HEK293 (cell line): ENCODE measurements around the gene CA11.

Source experiments
- ZBTB11 ChIP-seq: fragments of 450-650 bp; formaldehyde crosslinking; conservative IDR thresholded peaks from 2 replicates; pipeline ENCODE4 v1.5.1; 2016; ENCODE audit warnings: low read depth, missing biosample characterization, missing genetic modification characterization
- TF ChIP-seq, protein P1 (sequence below): fragments of 450-650 bp; formaldehyde crosslinking; IDR thresholded peaks from 2 replicates; pipeline ENCODE4 v1.5.1; 2016; ENCODE audit warnings: missing biosample characterization, missing genetic modification characterization
- TF ChIP-seq, protein P2 (sequence below): fragments of 450-650 bp; formaldehyde crosslinking; IDR thresholded peaks from 2 replicates; pipeline ENCODE4 v1.5.1; 2016; ENCODE audit warnings: missing biosample characterization, missing genetic modification characterization

DNA sequence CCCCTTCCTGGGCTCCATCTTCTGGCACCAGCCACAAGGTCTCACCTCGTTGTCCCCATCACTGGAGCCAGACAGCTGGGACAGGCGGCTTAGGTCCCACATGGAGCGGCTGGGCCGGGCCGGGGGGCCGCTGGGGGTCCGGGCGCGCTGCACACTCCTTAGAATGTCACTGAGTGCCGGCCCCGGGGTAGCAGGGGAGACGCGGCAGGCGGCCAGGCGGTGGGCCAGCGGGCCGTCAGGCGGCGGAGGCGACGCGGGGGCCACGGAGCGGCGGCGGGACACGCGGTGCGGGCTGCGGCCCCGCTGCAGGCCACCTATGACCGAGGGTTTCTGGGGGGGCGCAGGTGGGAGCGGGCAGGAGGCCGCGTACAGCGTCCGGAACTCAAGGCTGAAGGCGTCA, 42.5 kb downstream of the CA11 start:
- TF ChIP-seq, protein P1, sequence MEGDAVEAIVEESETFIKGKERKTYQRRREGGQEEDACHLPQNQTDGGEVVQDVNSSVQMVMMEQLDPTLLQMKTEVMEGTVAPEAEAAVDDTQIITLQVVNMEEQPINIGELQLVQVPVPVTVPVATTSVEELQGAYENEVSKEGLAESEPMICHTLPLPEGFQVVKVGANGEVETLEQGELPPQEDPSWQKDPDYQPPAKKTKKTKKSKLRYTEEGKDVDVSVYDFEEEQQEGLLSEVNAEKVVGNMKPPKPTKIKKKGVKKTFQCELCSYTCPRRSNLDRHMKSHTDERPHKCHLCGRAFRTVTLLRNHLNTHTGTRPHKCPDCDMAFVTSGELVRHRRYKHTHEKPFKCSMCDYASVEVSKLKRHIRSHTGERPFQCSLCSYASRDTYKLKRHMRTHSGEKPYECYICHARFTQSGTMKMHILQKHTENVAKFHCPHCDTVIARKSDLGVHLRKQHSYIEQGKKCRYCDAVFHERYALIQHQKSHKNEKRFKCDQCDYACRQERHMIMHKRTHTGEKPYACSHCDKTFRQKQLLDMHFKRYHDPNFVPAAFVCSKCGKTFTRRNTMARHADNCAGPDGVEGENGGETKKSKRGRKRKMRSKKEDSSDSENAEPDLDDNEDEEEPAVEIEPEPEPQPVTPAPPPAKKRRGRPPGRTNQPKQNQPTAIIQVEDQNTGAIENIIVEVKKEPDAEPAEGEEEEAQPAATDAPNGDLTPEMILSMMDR (tag by site-specific recombination) = no peak
- TF ChIP-seq ZBTB11 (tag by site-specific recombination) = no peak
- TF ChIP-seq, protein P2, sequence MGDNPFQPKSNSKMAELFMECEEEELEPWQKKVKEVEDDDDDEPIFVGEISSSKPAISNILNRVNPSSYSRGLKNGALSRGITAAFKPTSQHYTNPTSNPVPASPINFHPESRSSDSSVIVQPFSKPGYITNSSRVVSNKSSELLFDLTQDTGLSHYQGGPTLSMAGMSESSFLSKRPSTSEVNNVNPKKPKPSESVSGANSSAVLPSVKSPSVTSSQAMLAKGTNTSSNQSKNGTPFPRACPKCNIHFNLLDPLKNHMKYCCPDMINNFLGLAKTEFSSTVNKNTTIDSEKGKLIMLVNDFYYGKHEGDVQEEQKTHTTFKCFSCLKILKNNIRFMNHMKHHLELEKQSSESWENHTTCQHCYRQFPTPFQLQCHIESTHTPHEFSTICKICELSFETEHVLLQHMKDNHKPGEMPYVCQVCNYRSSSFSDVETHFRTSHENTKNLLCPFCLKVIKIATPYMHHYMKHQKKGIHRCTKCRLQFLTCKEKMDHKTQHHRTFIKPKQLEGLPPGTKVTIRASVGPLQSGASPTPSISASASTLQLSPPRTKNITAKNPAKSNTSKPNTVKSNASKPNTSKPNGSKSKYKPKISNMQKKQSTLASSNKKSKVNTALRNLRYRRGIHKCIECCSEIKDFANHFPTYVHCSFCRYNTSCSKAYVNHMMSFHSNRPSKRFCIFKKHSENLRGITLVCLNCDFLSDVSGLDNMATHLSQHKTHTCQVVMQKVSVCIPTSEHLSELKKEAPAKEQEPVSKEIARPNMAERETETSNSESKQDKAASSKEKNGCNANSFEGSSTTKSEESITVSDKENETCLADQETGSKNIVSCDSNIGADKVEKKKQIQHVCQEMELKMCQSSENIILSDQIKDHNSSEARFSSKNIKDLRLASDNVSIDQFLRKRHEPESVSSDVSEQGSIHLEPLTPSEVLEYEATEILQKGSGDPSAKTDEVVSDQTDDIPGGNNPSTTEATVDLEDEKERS (tag by site-specific recombination) = no peak
